Measurements from ENCODE around the gene PCYT1A.
"Not testable (repeated sequence)": the region's sequence is repeated elsewhere in the genome, so short reads cannot be mapped to it uniquely, and the experiment has no call there.

PCYT1A gene

GRCh38 chr3:196287440-196288140, at the start of gene PCYT1A:
TSS of gene PCYT1A (minus strand) at chr3:196287726. CDS start at chr3:196270531, 17,195 bp downstream.
- peak; percentile 84 for DNase-seq

- DNase-seq: no peak
These were observed 49.0 kb upstream of the PCYT1A start for GRCh38 chr3:196336319-196337145.

- no peak for DNase-seq
These were observed 48.0 kb upstream of the PCYT1A start for GRCh38 chr3:196335503-196335948.

- no peak for DNase-seq
These were observed 47.5 kb upstream of the PCYT1A start for GRCh38 chr3:196334982-196335381.

GRCh38 chr3:196332168-196332567, 44.6 kb upstream of the PCYT1A start:
- DNase-seq: no peak

- no peak for DNase-seq
These were observed 39.9 kb upstream of the PCYT1A start for GRCh38 chr3:196327405-196327804.

- no peak for DNase-seq
These were observed 39.4 kb upstream of the PCYT1A start for GRCh38 chr3:196326936-196327335.

GRCh38 chr3:196323691-196324090, 36.2 kb upstream of the PCYT1A start:
- DNase-seq: no peak

GRCh38 chr3:196323016-196323415, 35.5 kb upstream of the PCYT1A start:
- no peak for DNase-seq

GRCh38 chr3:196321162-196321561, 33.6 kb upstream of the PCYT1A start:
- DNase-seq: no peak

GRCh38 chr3:196320137-196320536, 32.6 kb upstream of the PCYT1A start:
- no peak for DNase-seq

- DNase-seq: peak; percentile 90
These were observed 30.4 kb upstream of the PCYT1A start, which contains the start of gene DYNLT2B for GRCh38 chr3:196317687-196318467. TSS of gene DYNLT2B (minus strand) at chr3:196318240. CDS start at chr3:196318152, 88 bp downstream.

- DNase-seq: not testable (repeated sequence)
These were observed 29.5 kb upstream of the PCYT1A start for GRCh38 chr3:196316799-196317686.

GRCh38 chr3:196315821-196316220, 28.3 kb upstream of the PCYT1A start:
- DNase-seq: no peak

- no peak for DNase-seq
These were observed 27.1 kb upstream of the PCYT1A start for GRCh38 chr3:196314597-196314996.

- not testable (repeated sequence) for DNase-seq
These were observed 26.6 kb upstream of the PCYT1A start for GRCh38 chr3:196314086-196314485.

GRCh38 chr3:196302960-196303359, 15.4 kb upstream of the PCYT1A start:
- not testable (repeated sequence) for DNase-seq

- not testable (repeated sequence) for DNase-seq
These were observed 15.0 kb upstream of the PCYT1A start for GRCh38 chr3:196302551-196302950.

- DNase-seq: no peak
These were observed 11.0 kb upstream of the PCYT1A start for GRCh38 chr3:196298521-196298920.

GRCh38 chr3:196292286-196292923, 4.9 kb upstream of the PCYT1A start:
- DNase-seq: no peak

- DNase-seq: no peak
These were observed 575 bp upstream of the PCYT1A start for GRCh38 chr3:196288141-196288460.

GRCh38 chr3:196287090-196287439, 461 bp downstream of the PCYT1A start:
- DNase-seq: peak; percentile 28
